WTC11 (cell line): ENCODE data around the gene NDOR1. TPM values are rescaled to one million over a fixed set of nuclear protein-coding genes. Genes with fewer than 3 reads are reported as not detected.

Experiments used
- ATAC-seq: fragments of 200-7000 bp; cut with Tn5 transposase; 2 replicates; pipeline ENCODE4 v1.10.0; 2021; ENCODE audit warnings: mild to moderate bottlenecking, moderate library complexity
- CTCF ChIA-PET: fragments of 300-600 bp; sonication (Branson Sonifier 250); formaldehyde crosslinking; loops from one replicate; lab custom pipeline; 2021; ENCODE audit warnings: antibody characterized with exemption; lab: Charles Lee
- POLR2A ChIA-PET: fragments of 350-600 bp; sonication (Branson Sonifier 250); formaldehyde crosslinking; loops from one replicate; lab custom pipeline; 2021; ENCODE audit warnings: antibody characterized with exemption; lab: Charles Lee
- DNase-seq: peaks from one replicate; pipeline ENCODE4 v3.0.0; 2021; ENCODE audit warnings: low spot score
- H3K27ac Mint-ChIP-seq: 2 replicates; pipeline ENCODE4 v1.8.0; 2021; ENCODE audit warnings: mixed read lengths
- H3K27me3 Mint-ChIP-seq: 2 replicates; pipeline ENCODE4 v1.8.0; 2021; ENCODE audit warnings: low read depth, mild to moderate bottlenecking, moderate library complexity, mixed read lengths
- H3K36me3 Mint-ChIP-seq: 2 replicates; pipeline ENCODE4 v1.8.0; 2021; ENCODE audit warnings: mixed read lengths
- H3K4me1 Mint-ChIP-seq: 2 replicates; pipeline ENCODE4 v1.8.0; 2022; ENCODE audit warnings: mixed read lengths
- H3K4me3 Mint-ChIP-seq: 2 replicates; pipeline ENCODE4 v1.8.0; 2021; ENCODE audit warnings: mild to moderate bottlenecking, moderate library complexity, mixed read lengths
- H3K9me3 Mint-ChIP-seq: 2 replicates; pipeline ENCODE4 v1.8.0; 2021; ENCODE audit warnings: mixed read lengths
- CREM ChIP-seq: sonication (generic); formaldehyde crosslinking; IDR thresholded peaks from 2 replicates; pipeline ENCODE4 v1.8.1; 2022; ENCODE audit warnings: mild to moderate bottlenecking, missing genetic modification reagents, moderate library complexity
- GABPB1 ChIP-seq: sonication (generic); formaldehyde crosslinking; IDR thresholded peaks from 2 replicates; pipeline ENCODE4 v1.8.1; 2023; ENCODE audit warnings: mild to moderate bottlenecking, missing genetic modification reagents
- JUN ChIP-seq: sonication (generic); formaldehyde crosslinking; IDR thresholded peaks from 2 replicates; pipeline ENCODE4 v1.8.0; 2023; ENCODE audit warnings: mild to moderate bottlenecking, missing genetic modification reagents
- NFATC4 ChIP-seq: fragments of 250-450 bp; sonication (Bioruptor Pico); IDR thresholded peaks from 2 replicates; pipeline ENCODE4 v1.9.0; 2021; ENCODE audit warnings: mild to moderate bottlenecking
- NR3C1 ChIP-seq: sonication (generic); formaldehyde crosslinking; conservative IDR thresholded peaks from 2 replicates; pipeline ENCODE4 v1.8.1; 2023; ENCODE audit warnings: low read depth, mild to moderate bottlenecking, missing genetic modification reagents
- SOX15 ChIP-seq: fragments of 250-450 bp; sonication (Bioruptor Pico); IDR thresholded peaks from 2 replicates; pipeline ENCODE4 v1.9.0; 2021; ENCODE audit warnings: mild to moderate bottlenecking
- TEAD4 ChIP-seq: sonication (generic); formaldehyde crosslinking; IDR thresholded peaks from 2 replicates; pipeline ENCODE4 v1.8.0; 2022; ENCODE audit warnings: mild to moderate bottlenecking, missing genetic modification reagents
- ZNF138 ChIP-seq: sonication (generic); formaldehyde crosslinking; conservative IDR thresholded peaks from 2 replicates; pipeline ENCODE4 v1.8.1; 2022; ENCODE audit warnings: mild to moderate bottlenecking, moderate library complexity, missing genetic modification reagents
- ZNF416 ChIP-seq: fragments of 250-450 bp; sonication (Bioruptor Pico); IDR thresholded peaks from 2 replicates; pipeline ENCODE4 v1.9.0; 2021; ENCODE audit warnings: mild to moderate bottlenecking, inconsistent platforms
- total RNA-seq: library from RNA; stranded (reverse); gene quantifications from 3 replicates; pipeline ENCODE4 v1.2.3, GENCODE V29; 2021
- TF ChIP-seq, protein P1 (sequence below): sonication (generic); formaldehyde crosslinking; IDR thresholded peaks from 2 replicates; pipeline ENCODE4 v1.8.1; 2022; ENCODE audit warnings: missing genetic modification reagents, borderline replicate concordance
- TF ChIP-seq, protein P2 (sequence below): sonication (generic); formaldehyde crosslinking; IDR thresholded peaks from 2 replicates; pipeline ENCODE4 v1.8.1; 2022; ENCODE audit warnings: mild to moderate bottlenecking, moderate library complexity, missing genetic modification reagents
- TF ChIP-seq, protein P3 (sequence below): sonication (generic); formaldehyde crosslinking; conservative IDR thresholded peaks from 2 replicates; pipeline ENCODE4 v1.8.1; 2023; ENCODE audit warnings: mild to moderate bottlenecking, low read depth, missing genetic modification reagents, moderate library complexity
- TF ChIP-seq, protein P4 (sequence below): sonication (generic); formaldehyde crosslinking; IDR thresholded peaks from 2 replicates; pipeline ENCODE4 v1.8.1; 2022; ENCODE audit warnings: low read depth, missing genetic modification reagents, borderline replicate concordance
- TF ChIP-seq, protein P5 (sequence below): sonication (generic); formaldehyde crosslinking; IDR thresholded peaks from 2 replicates; pipeline ENCODE4 v1.8.1; 2023; ENCODE audit warnings: mild to moderate bottlenecking, moderate library complexity, missing genetic modification reagents
- TF ChIP-seq, protein P6 (sequence below): fragments of 250-450 bp; sonication (Bioruptor Pico); conservative IDR thresholded peaks from 2 replicates; pipeline ENCODE4 v1.9.0; 2021; ENCODE audit warnings: mild to moderate bottlenecking
- TF ChIP-seq, protein P7 (sequence below): fragments of 250-450 bp; sonication (Bioruptor Pico); IDR thresholded peaks from 2 replicates; pipeline ENCODE4 v2.1.2; 2022; ENCODE audit warnings: mild to moderate bottlenecking, moderate library complexity
- TF ChIP-seq, protein P8 (sequence below): fragments of 250-450 bp; sonication (Bioruptor Pico); IDR thresholded peaks from 2 replicates; pipeline ENCODE4 v1.9.0; 2021; ENCODE audit warnings: moderate library complexity, mild to moderate bottlenecking, inconsistent platforms, borderline replicate concordance
- TF ChIP-seq, protein P9 (sequence below): sonication (generic); formaldehyde crosslinking; IDR thresholded peaks from 2 replicates; pipeline ENCODE4 v1.8.0; 2022; ENCODE audit warnings: mild to moderate bottlenecking, missing genetic modification reagents
- TF ChIP-seq, protein P10 (sequence below): sonication (generic); formaldehyde crosslinking; IDR thresholded peaks from 2 replicates; pipeline ENCODE4 v1.8.1; 2022; ENCODE audit warnings: low read depth, mild to moderate bottlenecking, moderate library complexity, missing genetic modification reagents, borderline replicate concordance

The NDOR1 gene
- total RNA-seq, 1 experiment from 2014 or later = 49.0 TPM

DNA sequence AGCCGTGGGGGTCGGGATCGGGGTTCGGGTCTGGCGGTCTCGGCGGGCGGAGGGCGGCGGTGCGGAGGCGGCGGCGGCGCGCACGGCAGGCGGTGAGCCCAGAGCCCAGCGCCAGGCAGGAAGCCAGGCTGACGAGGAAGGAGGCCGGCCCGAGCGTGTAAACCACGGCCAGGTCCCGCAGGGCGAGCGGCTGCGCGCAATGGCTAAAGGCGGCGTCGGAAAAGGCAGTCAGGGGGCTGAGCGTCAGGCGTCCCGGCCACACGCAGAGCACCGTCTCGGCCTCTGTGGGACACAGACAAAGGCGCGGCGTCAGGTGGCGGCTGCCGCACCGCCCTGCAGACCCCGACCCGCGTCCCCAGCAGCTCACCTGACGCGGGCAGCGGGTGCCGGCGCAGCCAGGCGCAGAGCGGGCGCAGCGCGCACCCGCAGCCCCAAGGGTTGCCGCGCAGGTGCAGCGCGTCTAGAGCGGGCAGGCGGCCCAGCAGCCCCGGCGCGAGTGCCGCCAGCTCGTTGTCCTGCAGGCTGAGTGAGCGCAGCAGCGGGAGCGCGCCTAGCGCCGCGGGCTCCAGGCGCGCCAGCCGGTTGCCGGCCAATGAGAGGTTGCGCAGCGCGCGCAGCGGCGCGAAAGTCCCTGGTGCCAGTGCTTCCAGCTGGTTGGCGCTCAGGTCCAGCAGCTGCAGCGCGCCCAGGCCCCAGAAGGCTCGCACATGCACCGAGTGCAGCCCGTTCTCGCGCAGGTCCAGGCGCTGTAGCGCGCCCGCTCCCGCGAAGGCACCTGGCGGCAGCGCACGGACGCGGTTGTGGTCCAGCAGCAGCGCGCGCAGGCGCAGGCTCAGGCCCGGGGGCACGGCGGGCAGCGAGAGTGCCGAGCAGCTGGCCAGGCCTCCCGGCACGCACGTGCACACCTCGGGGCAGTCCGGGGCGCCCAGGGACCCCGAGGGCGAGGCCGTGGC lies 36.3 kb upstream of the NDOR1 start:
- Mint-ChIP-seq H3K27me3 (peaks cover 64% of the 10 kb centered on the region), H3K4me1 (peaks cover 6% of the 10 kb centered on the region), H3K9me3 (no peaks in the 10 kb centered on the region), H3K36me3 (no peaks in the 10 kb centered on the region), H3K4me3 (peak overlapping the region; percentile 62), H3K27ac (no peak overlapping the region)
- POLR2A ChIA-PET = interaction anchor here (0.5 to 0.8 kb wide), 7 partner anchors 20 to 597 kb away, joined by 3 read pairs; partner anchors contain the start of genes MAN1B1 and TUBB4B
- peak; percentile 81 for DNase-seq
- ATAC-seq = peak; percentile 61
- CTCF ChIA-PET = interaction anchor here (0.7 to 3.6 kb wide), 21 partner anchors 7 to 140 kb away, joined by 3 to 17 read pairs (median 5); partner anchors contain the start of genes GRIN1, MAN1B1, NELFB and RNF224
- no peak for TF ChIP-seq SOX15 (CRISPR knock-in tag)
- TF ChIP-seq ZNF138 (CRISPR knock-in tag) = no peak
- no peak for TF ChIP-seq JUN
- TF ChIP-seq, protein P1, sequence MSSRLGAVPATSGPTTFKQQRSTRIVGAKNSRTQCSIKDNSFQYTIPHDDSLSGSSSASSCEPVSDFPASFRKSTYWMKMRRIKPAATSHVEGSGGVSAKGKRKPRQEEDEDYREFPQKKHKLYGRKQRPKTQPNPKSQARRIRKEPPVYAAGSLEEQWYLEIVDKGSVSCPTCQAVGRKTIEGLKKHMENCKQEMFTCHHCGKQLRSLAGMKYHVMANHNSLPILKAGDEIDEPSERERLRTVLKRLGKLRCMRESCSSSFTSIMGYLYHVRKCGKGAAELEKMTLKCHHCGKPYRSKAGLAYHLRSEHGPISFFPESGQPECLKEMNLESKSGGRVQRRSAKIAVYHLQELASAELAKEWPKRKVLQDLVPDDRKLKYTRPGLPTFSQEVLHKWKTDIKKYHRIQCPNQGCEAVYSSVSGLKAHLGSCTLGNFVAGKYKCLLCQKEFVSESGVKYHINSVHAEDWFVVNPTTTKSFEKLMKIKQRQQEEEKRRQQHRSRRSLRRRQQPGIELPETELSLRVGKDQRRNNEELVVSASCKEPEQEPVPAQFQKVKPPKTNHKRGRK (CRISPR knock-in tag) = no peak
- no peak for TF ChIP-seq NFATC4
- TF ChIP-seq, protein P2, sequence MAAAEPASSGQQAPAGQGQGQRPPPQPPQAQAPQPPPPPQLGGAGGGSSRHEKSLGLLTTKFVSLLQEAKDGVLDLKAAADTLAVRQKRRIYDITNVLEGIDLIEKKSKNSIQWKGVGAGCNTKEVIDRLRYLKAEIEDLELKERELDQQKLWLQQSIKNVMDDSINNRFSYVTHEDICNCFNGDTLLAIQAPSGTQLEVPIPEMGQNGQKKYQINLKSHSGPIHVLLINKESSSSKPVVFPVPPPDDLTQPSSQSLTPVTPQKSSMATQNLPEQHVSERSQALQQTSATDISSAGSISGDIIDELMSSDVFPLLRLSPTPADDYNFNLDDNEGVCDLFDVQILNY = peak; percentile 98
- no peak for TF ChIP-seq TEAD4 (CRISPR knock-in tag)
- TF ChIP-seq, protein P3, sequence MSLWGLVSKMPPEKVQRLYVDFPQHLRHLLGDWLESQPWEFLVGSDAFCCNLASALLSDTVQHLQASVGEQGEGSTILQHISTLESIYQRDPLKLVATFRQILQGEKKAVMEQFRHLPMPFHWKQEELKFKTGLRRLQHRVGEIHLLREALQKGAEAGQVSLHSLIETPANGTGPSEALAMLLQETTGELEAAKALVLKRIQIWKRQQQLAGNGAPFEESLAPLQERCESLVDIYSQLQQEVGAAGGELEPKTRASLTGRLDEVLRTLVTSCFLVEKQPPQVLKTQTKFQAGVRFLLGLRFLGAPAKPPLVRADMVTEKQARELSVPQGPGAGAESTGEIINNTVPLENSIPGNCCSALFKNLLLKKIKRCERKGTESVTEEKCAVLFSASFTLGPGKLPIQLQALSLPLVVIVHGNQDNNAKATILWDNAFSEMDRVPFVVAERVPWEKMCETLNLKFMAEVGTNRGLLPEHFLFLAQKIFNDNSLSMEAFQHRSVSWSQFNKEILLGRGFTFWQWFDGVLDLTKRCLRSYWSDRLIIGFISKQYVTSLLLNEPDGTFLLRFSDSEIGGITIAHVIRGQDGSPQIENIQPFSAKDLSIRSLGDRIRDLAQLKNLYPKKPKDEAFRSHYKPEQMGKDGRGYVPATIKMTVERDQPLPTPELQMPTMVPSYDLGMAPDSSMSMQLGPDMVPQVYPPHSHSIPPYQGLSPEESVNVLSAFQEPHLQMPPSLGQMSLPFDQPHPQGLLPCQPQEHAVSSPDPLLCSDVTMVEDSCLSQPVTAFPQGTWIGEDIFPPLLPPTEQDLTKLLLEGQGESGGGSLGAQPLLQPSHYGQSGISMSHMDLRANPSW = peak; percentile 65; the same call in 1 of the 2 replicates
- TF ChIP-seq, protein P4, sequence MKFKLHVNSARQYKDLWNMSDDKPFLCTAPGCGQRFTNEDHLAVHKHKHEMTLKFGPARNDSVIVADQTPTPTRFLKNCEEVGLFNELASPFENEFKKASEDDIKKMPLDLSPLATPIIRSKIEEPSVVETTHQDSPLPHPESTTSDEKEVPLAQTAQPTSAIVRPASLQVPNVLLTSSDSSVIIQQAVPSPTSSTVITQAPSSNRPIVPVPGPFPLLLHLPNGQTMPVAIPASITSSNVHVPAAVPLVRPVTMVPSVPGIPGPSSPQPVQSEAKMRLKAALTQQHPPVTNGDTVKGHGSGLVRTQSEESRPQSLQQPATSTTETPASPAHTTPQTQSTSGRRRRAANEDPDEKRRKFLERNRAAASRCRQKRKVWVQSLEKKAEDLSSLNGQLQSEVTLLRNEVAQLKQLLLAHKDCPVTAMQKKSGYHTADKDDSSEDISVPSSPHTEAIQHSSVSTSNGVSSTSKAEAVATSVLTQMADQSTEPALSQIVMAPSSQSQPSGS (CRISPR knock-in tag) = no peak
- TF ChIP-seq CREM = no peak; the same call in 1 of the 2 replicates
- TF ChIP-seq NR3C1 = no peak
- no peak for TF ChIP-seq ZNF416 (CRISPR knock-in tag)
- TF ChIP-seq, protein P5, sequence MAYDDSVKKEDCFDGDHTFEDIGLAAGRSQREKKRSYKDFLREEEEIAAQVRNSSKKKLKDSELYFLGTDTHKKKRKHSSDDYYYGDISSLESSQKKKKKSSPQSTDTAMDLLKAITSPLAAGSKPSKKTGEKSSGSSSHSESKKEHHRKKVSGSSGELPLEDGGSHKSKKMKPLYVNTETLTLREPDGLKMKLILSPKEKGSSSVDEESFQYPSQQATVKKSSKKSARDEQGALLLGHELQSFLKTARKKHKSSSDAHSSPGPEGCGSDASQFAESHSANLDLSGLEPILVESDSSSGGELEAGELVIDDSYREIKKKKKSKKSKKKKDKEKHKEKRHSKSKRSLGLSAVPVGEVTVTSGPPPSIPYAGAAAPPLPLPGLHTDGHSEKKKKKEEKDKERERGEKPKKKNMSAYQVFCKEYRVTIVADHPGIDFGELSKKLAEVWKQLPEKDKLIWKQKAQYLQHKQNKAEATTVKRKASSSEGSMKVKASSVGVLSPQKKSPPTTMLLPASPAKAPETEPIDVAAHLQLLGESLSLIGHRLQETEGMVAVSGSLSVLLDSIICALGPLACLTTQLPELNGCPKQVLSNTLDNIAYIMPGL = peak; percentile 60
- TF ChIP-seq GABPB1 (CRISPR knock-in tag) = no peak
- TF ChIP-seq, protein P6, sequence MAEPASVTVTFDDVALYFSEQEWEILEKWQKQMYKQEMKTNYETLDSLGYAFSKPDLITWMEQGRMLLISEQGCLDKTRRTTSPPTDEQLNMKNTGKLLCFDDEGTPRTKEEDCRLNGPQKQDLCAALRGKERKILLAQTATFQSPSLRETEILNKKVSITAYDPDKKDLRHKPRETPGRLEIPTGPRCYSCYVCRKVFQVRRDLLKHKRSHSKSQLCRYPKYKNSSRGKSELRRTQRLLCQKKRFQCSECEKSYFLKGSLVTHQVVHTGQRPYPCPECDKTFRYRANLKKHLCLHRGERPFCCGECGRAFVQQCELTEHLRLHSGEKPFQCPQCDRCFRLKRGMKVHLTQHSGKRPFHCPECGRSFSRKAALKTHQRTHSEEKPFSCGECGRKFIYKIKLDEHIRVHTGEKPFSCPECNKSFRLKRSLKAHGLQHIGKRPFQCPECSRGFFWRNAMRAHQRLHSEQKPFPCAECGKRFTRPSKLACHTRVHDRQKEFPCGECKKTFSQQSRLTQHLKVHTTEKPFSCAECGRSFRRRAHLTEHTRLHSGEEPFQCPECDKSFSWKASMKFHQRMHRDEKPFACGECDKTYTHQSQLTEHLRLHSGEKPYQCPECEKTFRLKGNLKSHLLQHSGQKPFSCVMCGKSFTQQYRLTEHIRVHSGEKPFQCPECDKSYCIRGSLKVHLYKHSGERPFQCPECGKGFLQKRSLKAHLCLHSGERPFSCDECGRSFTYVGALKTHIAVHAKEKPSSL (CRISPR knock-in tag) = no peak
- TF ChIP-seq, protein P7, sequence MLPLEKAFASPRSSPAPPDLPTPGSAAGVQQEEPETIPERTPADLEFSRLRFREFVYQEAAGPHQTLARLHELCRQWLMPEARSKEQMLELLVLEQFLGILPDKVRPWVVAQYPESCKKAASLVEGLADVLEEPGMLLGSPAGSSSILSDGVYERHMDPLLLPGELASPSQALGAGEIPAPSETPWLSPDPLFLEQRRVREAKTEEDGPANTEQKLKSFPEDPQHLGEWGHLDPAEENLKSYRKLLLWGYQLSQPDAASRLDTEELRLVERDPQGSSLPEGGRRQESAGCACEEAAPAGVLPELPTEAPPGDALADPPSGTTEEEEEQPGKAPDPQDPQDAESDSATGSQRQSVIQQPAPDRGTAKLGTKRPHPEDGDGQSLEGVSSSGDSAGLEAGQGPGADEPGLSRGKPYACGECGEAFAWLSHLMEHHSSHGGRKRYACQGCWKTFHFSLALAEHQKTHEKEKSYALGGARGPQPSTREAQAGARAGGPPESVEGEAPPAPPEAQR (CRISPR knock-in tag) = no peak
- TF ChIP-seq, protein P8, sequence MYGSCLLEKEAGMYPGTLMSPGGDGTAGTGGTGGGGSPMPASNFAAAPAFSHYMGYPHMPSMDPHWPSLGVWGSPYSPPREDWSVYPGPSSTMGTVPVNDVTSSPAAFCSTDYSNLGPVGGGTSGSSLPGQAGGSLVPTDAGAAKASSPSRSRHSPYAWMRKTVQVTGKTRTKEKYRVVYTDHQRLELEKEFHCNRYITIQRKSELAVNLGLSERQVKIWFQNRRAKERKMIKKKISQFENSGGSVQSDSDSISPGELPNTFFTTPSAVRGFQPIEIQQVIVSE (CRISPR knock-in tag) = no peak
- TF ChIP-seq, protein P9, sequence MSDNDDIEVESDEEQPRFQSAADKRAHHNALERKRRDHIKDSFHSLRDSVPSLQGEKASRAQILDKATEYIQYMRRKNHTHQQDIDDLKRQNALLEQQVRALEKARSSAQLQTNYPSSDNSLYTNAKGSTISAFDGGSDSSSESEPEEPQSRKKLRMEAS (CRISPR knock-in tag) = peak; percentile 87; the same call in 1 of the 2 replicates
- TF ChIP-seq, protein P10, sequence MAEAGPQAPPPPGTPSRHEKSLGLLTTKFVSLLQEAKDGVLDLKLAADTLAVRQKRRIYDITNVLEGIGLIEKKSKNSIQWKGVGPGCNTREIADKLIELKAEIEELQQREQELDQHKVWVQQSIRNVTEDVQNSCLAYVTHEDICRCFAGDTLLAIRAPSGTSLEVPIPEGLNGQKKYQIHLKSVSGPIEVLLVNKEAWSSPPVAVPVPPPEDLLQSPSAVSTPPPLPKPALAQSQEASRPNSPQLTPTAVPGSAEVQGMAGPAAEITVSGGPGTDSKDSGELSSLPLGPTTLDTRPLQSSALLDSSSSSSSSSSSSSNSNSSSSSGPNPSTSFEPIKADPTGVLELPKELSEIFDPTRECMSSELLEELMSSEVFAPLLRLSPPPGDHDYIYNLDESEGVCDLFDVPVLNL = no peak; the same call in 1 of the 2 replicates
